GM19324 (cell line): ENCODE measurements around the gene PRDM1.

ENCODE experiments used
- ATAC-seq: cut with Tn5 transposase; IDR thresholded peaks from one replicate; pipeline ENCODE4 v1.9.1; 2021; ENCODE audit warnings: mild to moderate bottlenecking, moderate library complexity; ENCODE audit not compliant: unreplicated experiment, low FRiP score

The PRDM1 gene

GRCh38 chr6:106069478-106069877, 16.7 kb upstream of the PRDM1 start:
- no peak for ATAC-seq

- ATAC-seq: no peak
Measured at GRCh38 chr6:106070636-106071035, 15.5 kb upstream of the PRDM1 start.

GRCh38 chr6:106072501-106073090, 13.5 kb upstream of the PRDM1 start:
- no peak for ATAC-seq

- ATAC-seq: no peak
Measured at GRCh38 chr6:106074146-106074545, 12.0 kb upstream of the PRDM1 start.

GRCh38 chr6:106076139-106076538, 10.0 kb upstream of the PRDM1 start:
- no peak for ATAC-seq

GRCh38 chr6:106077170-106077569, 9.0 kb upstream of the PRDM1 start:
- ATAC-seq: no peak

GRCh38 chr6:106077881-106078280, 8.3 kb upstream of the PRDM1 start:
- no peak for ATAC-seq

- ATAC-seq: no peak
Measured at GRCh38 chr6:106079961-106080762, 6.0 kb upstream of the PRDM1 start.

GRCh38 chr6:106080763-106081095, 5.4 kb upstream of the PRDM1 start:
- ATAC-seq: no peak

- no peak for ATAC-seq
Measured at GRCh38 chr6:106081715-106082114, 4.4 kb upstream of the PRDM1 start.

- no peak for ATAC-seq
Measured at GRCh38 chr6:106082735-106083398, 3.3 kb upstream of the PRDM1 start.

- no peak for ATAC-seq
Measured at GRCh38 chr6:106083618-106084017, 2.5 kb upstream of the PRDM1 start.

- ATAC-seq: peak; percentile 65
Measured at GRCh38 chr6:106084106-106084988, 1.8 kb upstream of the PRDM1 start.

- no peak for ATAC-seq
Measured at GRCh38 chr6:106084989-106085691, 996 bp upstream of the PRDM1 start.

GRCh38 chr6:106085692-106085983, 498 bp upstream of the PRDM1 start:
- no peak for ATAC-seq

GRCh38 chr6:106086814-106087175, 659 bp downstream of the PRDM1 start:
- ATAC-seq: no peak

- ATAC-seq: no peak
Measured at GRCh38 chr6:106087548-106088325, 1.6 kb downstream of the PRDM1 start.

- ATAC-seq: no peak
Measured at GRCh38 chr6:106090001-106090400, 3.9 kb downstream of the PRDM1 start.

GRCh38 chr6:106092279-106092678, 6.1 kb downstream of the PRDM1 start:
- ATAC-seq: no peak
